ENCODE results near the gene METTL26. TPM values are rescaled to one million over a fixed set of nuclear protein-coding genes. Genes with fewer than 3 reads are reported as not detected.
A peak's percentile ranks its signal among the peaks of the same experiment; 100 is the strongest.

METTL26 gene
- total RNA-seq, 1 donor from 2014 or later: 224 TPM

DNA sequence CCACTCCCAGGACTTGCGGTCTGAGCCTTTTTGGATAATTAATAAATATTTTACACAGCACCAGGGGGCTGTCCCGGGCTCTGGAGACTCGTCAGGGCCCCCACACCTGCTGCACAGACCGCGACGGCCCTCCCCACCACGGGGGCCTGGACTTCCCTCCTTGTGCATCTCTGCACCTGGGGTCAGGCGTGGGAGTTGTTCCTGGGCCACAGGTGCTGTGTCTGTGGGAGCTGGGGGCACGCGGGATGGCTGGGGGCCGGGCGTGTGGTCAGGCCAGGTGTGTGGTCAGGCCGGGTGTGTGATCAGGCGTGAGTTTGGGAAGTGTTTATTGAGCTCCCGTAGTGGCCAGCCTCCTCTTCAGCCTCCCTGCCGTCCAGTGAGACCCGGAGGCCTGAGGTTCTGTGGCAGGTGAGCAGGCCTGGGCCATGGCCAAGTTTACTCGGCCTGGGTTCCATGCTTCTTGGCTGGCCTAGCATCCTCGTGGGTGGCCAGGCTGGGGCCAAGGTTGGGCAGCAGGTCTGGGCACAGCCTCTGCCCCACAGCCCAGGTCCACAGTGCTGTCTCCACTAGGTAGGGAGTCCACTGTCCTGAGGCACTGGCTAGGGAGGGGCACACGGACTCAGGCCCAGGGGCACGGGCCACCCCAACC lies 42.2 kb upstream of the METTL26 start:
- TF ChIP-seq, protein P1, sequence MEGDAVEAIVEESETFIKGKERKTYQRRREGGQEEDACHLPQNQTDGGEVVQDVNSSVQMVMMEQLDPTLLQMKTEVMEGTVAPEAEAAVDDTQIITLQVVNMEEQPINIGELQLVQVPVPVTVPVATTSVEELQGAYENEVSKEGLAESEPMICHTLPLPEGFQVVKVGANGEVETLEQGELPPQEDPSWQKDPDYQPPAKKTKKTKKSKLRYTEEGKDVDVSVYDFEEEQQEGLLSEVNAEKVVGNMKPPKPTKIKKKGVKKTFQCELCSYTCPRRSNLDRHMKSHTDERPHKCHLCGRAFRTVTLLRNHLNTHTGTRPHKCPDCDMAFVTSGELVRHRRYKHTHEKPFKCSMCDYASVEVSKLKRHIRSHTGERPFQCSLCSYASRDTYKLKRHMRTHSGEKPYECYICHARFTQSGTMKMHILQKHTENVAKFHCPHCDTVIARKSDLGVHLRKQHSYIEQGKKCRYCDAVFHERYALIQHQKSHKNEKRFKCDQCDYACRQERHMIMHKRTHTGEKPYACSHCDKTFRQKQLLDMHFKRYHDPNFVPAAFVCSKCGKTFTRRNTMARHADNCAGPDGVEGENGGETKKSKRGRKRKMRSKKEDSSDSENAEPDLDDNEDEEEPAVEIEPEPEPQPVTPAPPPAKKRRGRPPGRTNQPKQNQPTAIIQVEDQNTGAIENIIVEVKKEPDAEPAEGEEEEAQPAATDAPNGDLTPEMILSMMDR (conservative IDR thresholded peaks at IDR 0.05; ENCODE audit: low read depth, low read length): no peak
- H3K4me3 ChIP-seq (ENCODE audit: low read depth, low read length): no peak overlapping the region
- DNase-seq (ENCODE audit: low read depth): no peak

- no peak overlapping the region for H3K4me3 ChIP-seq (ENCODE audit: low read depth, low read length)
- TF ChIP-seq, protein P1 (conservative IDR thresholded peaks at IDR 0.05; ENCODE audit: low read depth, low read length): no peak
- DNase-seq (ENCODE audit: low read depth): no peak
Measured at GRCh38 chr16:677316-678190, 41.4 kb upstream of the METTL26 start.

- TF ChIP-seq, protein P1 (conservative IDR thresholded peaks at IDR 0.05; ENCODE audit: low read depth, low read length): no peak
- DNase-seq (ENCODE audit: low read depth): no peak
- no peak overlapping the region for H3K4me3 ChIP-seq (ENCODE audit: low read depth, low read length)
Measured at GRCh38 chr16:676913-677312, 40.8 kb upstream of the METTL26 start.

DNA sequence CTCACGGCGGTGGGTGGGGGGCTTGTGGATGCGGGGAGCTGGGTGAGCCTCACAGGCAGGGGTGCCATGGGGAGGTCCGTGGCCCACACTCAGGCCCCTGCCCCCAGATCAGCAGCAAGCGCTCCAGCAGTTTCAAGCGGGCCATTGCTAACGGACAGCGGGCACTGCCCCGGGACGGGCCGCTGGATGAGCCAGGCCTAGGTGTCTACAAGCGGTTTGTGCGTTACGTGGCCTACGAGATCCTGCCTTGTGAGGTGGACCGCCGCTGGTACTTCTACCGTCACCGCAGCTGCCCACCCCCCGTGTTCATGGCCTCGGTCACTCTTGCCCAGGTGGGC lies 40.4 kb upstream of the METTL26 start:
- TF ChIP-seq, protein P1 (conservative IDR thresholded peaks at IDR 0.05; ENCODE audit: low read depth, low read length): no peak
- DNase-seq (ENCODE audit: low read depth): no peak
- H3K4me3 ChIP-seq (ENCODE audit: low read depth, low read length): no peak overlapping the region

DNA sequence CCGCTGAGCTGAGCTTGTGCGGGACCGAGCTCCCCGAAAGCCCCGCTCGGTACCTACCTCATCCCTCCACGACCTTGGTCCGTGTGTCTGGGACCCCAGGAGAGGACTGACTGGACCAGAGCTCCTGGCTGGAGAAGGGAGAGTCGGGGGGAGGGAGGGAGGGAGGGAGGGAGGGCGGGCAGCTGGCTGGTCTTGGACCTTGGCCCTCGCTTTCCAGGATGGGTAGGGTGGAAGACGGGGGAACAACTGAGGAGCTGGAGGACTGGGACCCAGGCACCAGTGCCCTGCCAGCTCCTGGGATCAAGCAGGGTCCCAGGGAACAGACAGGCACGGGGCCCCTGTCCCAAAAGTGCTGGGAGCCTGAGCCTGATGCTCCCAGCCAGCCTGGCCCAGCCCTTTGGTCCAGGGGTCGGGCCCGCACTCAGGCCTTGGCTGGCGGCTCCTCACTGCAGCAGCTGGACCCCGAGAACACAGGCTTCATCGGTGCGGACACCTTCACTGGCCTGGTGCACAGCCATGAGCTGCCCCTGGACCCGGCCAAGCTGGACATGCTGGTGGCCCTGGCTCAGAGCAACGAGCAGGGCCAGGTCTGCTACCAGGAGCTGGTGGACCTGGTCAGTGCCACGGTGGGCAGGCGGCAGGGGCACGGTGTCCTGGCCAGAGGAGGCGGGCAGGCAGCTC lies 39.9 kb upstream of the METTL26 start:
- peak overlapping the region; percentile 57 for H3K4me3 ChIP-seq (ENCODE audit: low read depth, low read length)
- TF ChIP-seq, protein P1 (conservative IDR thresholded peaks at IDR 0.05; ENCODE audit: low read depth, low read length): no peak
- DNase-seq (ENCODE audit: low read depth): no peak

DNA sequence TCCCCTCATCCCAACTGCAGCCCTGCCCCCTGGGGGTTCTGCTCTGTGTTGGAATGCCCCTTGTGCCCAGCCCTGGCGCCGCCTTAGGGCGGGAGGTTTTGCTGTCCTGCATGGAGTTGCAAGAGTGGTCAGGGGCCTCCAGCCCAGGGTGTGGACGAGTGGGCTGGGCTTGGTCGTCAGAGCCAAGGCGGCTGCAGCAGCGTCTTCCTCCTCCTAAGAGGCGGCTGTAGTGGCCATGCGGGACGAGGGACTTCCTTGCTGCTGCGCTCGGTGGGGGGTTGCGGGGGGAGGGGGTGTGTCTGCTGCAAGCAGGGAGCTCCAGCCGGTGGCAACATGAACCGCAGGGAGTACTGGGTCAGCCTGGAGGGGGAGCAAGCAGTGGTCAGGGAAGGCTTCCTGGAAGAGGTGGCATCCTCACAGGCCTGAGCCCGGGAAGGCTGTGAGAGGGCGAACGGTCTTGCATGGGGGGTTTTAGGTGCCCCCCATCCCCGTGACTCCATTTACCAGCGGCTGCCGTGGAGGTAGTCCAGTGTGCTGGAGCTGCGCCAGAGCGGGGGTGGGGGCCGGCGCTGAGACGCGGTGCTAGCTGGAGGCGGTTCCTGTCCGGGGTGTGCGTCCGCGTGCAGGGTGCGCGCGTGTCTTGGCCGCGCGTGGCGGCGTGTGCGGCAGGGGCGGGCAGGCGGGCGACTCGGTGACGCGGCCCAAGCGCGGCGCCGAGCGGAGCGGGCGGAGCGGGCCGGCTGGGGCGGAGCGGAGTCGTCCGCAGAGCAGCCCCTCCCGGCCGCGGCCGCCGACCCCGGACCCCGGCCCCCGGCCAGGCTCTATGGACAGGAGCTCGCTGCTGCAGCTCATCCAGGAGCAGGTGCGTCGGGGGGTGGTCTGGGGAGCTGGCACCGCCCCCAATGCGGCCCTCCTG lies 39.1 kb upstream of the METTL26 start, which contains the start of gene RHBDL1:
RHBDL1 (plus strand) TSS at position 704 of the 916 bp plus-strand sequence; CDS start at position 824, 120 bp downstream.
- TF ChIP-seq, protein P1 (conservative IDR thresholded peaks at IDR 0.05; ENCODE audit: low read depth, low read length): no peak
- H3K4me3 ChIP-seq (ENCODE audit: low read depth, low read length): peak within 1 kb of the TSS; percentile 57
- no peak for DNase-seq (ENCODE audit: low read depth)
